UCSD-AML1 (cell line): Measurements from ENCODE around the gene CEMIP.

Experiments
- DNase-seq: peaks from one replicate; lab custom pipeline; 2025; ENCODE audit not compliant: unreplicated experiment; lab: John Stamatoyannopoulos, UW

Gene CEMIP

GRCh38 chr15:80880086-80880485 is 100.9 kb downstream of the CEMIP start:
- DNase-seq = no peak

GRCh38 chr15:80883641-80884040 is 104.5 kb downstream of the CEMIP start:
- no peak for DNase-seq

GRCh38 chr15:80885016-80885579 is 105.9 kb downstream of the CEMIP start:
- no peak for DNase-seq

- DNase-seq = no peak
Measured at GRCh38 chr15:80887148-80887547, 108.0 kb downstream of the CEMIP start.

GRCh38 chr15:80888846-80889245 is 109.7 kb downstream of the CEMIP start:
- no peak for DNase-seq

GRCh38 chr15:80890341-80891005 is 111.3 kb downstream of the CEMIP start:
- DNase-seq = no peak

- DNase-seq = no peak
Measured at GRCh38 chr15:80891006-80891405, 111.8 kb downstream of the CEMIP start.

GRCh38 chr15:80892414-80892813 is 113.2 kb downstream of the CEMIP start:
- DNase-seq = no peak

- no peak for DNase-seq
Measured at GRCh38 chr15:80893777-80894176, 114.6 kb downstream of the CEMIP start.

- no peak for DNase-seq
Measured at GRCh38 chr15:80895091-80895490, 115.9 kb downstream of the CEMIP start.

- DNase-seq = no peak
Measured at GRCh38 chr15:80895965-80896364, 116.8 kb downstream of the CEMIP start.

GRCh38 chr15:80898040-80898439 is 118.9 kb downstream of the CEMIP start:
- no peak for DNase-seq

- no peak for DNase-seq
Measured at GRCh38 chr15:80902298-80902801, 123.2 kb downstream of the CEMIP start.

- no peak for DNase-seq
Measured at GRCh38 chr15:80904998-80905397, 125.8 kb downstream of the CEMIP start.

- DNase-seq = no peak
Measured at GRCh38 chr15:80906159-80906766, 127.1 kb downstream of the CEMIP start.

GRCh38 chr15:80911821-80912220 is 132.7 kb downstream of the CEMIP start:
- no peak for DNase-seq

- no peak for DNase-seq
Measured at GRCh38 chr15:80912673-80913072, 133.5 kb downstream of the CEMIP start.

- no peak for DNase-seq
Measured at GRCh38 chr15:80913541-80913940, 134.4 kb downstream of the CEMIP start.

- DNase-seq = no peak
Measured at GRCh38 chr15:80915472-80915871, 136.3 kb downstream of the CEMIP start.

- DNase-seq = no peak
Measured at GRCh38 chr15:80916056-80916455, 136.9 kb downstream of the CEMIP start.

- DNase-seq = no peak
Measured at GRCh38 chr15:80918196-80918783, 139.1 kb downstream of the CEMIP start.

- DNase-seq = no peak
Measured at GRCh38 chr15:80920271-80920699, 141.1 kb downstream of the CEMIP start.
